Gastroesophageal sphincter (tissue), 4 donors: ENCODE data around the gene LRRC37A. TPM values are rescaled to one million over a fixed set of nuclear protein-coding genes. Genes with fewer than 3 reads are reported as not detected.
"Not testable (repeated sequence)": the region's sequence is repeated elsewhere in the genome, so short reads cannot be mapped to it uniquely, and the experiment has no call there.

ENCODE experiments used
- ATAC-seq: fragments of 150-250 bp; one replicate; pipeline ENCODE4 v1.9.1; 2016; ENCODE audit warnings: mild to moderate bottlenecking, moderate library complexity
- H3K27ac ChIP-seq, 4 donors: fragments of 200-600 bp; sonication (generic) in 3 of 4; 1 replicate in 3 of 4; 2 replicates in 1 of 4; pipeline ENCODE4 v1.5.1; 2016 to 2019
- H3K27me3 ChIP-seq: fragments of 200-600 bp; sonication (generic); one replicate; pipeline ENCODE4 v1.5.1; 2019
- H3K36me3 ChIP-seq, 2 donors: fragments of 200-600 bp; sonication (generic); one replicate each; pipeline ENCODE4 v1.5.1; 2019; ENCODE audit warnings: control low read depth in 1 of 2
- H3K4me1 ChIP-seq, 3 donors: fragments of 200-600 bp; sonication (generic); 1 replicate in 2 of 3; 2 replicates in 1 of 3; pipeline ENCODE4 v1.5.1; 2016 to 2019; ENCODE audit warnings: control low read depth in 2 of 3
- H3K4me3 ChIP-seq, 2 donors: fragments of 200-600 bp; sonication (generic); one replicate each; pipeline ENCODE4 v1.5.1; 2019; ENCODE audit warnings: mild to moderate bottlenecking in 1 of 2, moderate library complexity in 1 of 2
- H3K9me3 ChIP-seq, 3 donors: fragments of 200-600 bp; sonication (generic); one replicate each; pipeline ENCODE4 v1.5.1; 2017 to 2019; ENCODE audit warnings: control low read depth in 2 of 3
- EP300 ChIP-seq: sonication (generic); formaldehyde crosslinking; IDR thresholded peaks from one replicate; pipeline ENCODE4 v1.6.1; 2017; ENCODE audit warnings: antibody characterized with exemption, mild to moderate bottlenecking
- POLR2A ChIP-seq, 2 donors: fragments of 450-650 bp; IDR thresholded peaks; one replicate each; pipeline ENCODE4 v1.6.1; 2017; ENCODE audit warnings: antibody characterized with exemption in 2 of 2, mild to moderate bottlenecking in 2 of 2, moderate library complexity in 1 of 2
- POLR2AphosphoS5 ChIP-seq: sonication (generic); formaldehyde crosslinking; IDR thresholded peaks from one replicate; pipeline ENCODE4 v1.6.1; 2017; ENCODE audit warnings: antibody characterized with exemption
- WGBS, 2 donors: methylation state at CpG; one replicate each; pipeline ENCODE4 v1.1.5; 2018; ENCODE audit warnings: low coverage in 1 of 2; 5-methylcytosine and 5-hydroxymethylcytosine counted together
- total RNA-seq, 4 donors: library from RNA; depleted of rRNA; stranded (reverse); fragments of >200 nt; gene quantifications; one replicate each; pipeline ENCODE4 v1.1.0, GENCODE V29; 2016
- TF ChIP-seq, protein P1 (sequence below), 4 experiments: fragments of 200-600 bp in 2 of 4; fragments of 450-650 bp in 2 of 4; sonication (generic) in 1 of 4; IDR thresholded peaks; one replicate each; pipeline ENCODE4 v1.5.1; 2017 to 2019; ENCODE audit warnings: antibody characterized with exemption in 4 of 4, mild to moderate bottlenecking in 2 of 4, moderate library complexity in 2 of 4

LRRC37A gene
- total RNA-seq, 4 donors from 2014 or later: 1.1 to 5.1 (median 2.1) TPM

DNA sequence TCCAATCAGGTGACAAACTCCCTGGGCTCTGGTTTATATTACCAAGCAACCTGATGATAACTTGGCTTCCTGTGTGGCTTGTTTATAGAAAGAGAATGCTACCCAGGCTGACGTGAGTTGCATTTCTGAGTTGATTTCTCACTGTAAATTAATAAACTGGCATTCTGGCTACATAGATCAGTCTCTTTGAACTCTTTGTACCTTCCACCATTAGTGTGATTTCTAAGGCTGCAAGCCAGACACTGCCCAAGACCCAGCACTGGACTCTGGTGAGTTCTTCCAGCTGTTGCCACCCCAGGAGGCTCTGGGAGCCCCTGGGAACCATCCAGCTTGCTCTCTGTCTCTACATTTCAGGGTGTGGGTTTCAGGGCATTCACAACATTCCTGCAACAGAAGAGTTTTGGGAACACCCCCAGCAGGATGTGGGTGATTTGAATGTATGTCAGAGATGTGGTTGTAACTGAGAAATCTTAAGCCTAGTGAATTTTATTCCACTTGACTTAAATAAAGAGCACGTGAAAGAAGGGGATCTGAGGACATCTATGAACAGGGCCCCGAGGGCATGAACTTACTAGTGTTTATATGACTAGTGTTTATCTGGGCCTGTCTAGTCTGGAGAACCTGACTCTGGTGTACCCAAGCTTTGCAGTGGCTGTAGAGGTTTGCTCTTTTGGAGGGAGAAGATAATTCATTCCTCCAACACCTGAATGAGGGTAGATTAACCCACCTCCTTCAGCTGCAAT is 30.3 kb upstream of the LRRC37A start:
- TF ChIP-seq POLR2A (IDR thresholded peaks at IDR 0.05) (no peak), POLR2AphosphoS5 (no peak), EP300 (no peak)
- TF ChIP-seq, protein P1, sequence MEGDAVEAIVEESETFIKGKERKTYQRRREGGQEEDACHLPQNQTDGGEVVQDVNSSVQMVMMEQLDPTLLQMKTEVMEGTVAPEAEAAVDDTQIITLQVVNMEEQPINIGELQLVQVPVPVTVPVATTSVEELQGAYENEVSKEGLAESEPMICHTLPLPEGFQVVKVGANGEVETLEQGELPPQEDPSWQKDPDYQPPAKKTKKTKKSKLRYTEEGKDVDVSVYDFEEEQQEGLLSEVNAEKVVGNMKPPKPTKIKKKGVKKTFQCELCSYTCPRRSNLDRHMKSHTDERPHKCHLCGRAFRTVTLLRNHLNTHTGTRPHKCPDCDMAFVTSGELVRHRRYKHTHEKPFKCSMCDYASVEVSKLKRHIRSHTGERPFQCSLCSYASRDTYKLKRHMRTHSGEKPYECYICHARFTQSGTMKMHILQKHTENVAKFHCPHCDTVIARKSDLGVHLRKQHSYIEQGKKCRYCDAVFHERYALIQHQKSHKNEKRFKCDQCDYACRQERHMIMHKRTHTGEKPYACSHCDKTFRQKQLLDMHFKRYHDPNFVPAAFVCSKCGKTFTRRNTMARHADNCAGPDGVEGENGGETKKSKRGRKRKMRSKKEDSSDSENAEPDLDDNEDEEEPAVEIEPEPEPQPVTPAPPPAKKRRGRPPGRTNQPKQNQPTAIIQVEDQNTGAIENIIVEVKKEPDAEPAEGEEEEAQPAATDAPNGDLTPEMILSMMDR (IDR thresholded peaks at IDR 0.05): no peak
- WGBS, 2 donors: 23 to 25% methylated on average over 1 to 3 of the region's 3 CpGs
- ATAC-seq: no peak
- no peaks in the 10 kb centered on the region for H3K9me3 ChIP-seq
- no peak overlapping the region for H3K4me3 ChIP-seq
- H3K27me3 ChIP-seq: no peaks in the 10 kb centered on the region
- no peaks in the 10 kb centered on the region for H3K36me3 ChIP-seq
- no peak overlapping the region for H3K27ac ChIP-seq
- peaks cover 0 to 15% (median 0%) of the 10 kb centered on the region in 3 donors for H3K4me1 ChIP-seq

- H3K9me3 ChIP-seq, H3K36me3 ChIP-seq, H3K27me3 ChIP-seq, ATAC-seq: not testable (repeated sequence)
- H3K4me3 ChIP-seq: peak overlapping the region; percentile 26 to 67
- peak overlapping the region; percentile 73 to 94 (median 90) for H3K27ac ChIP-seq
- peaks cover 0 to 15% (median 0%) of the 10 kb centered on the region in 3 donors for H3K4me1 ChIP-seq
- WGBS, 2 donors: 0 to 2% methylated on average over 1 to 18 of the region's 21 CpGs
These were observed 28.8 kb upstream of the LRRC37A start for GRCh38 chr17:46266063-46266655.

GRCh38 chr17:46266656-46267544 is 28.0 kb upstream of the LRRC37A start:
- H3K9me3 ChIP-seq: no peaks in the 10 kb centered on the region
- WGBS, 2 donors: 0% methylated on average over 6 to 12 of the region's 116 CpGs
- peak; percentile 43 to 61 for TF ChIP-seq POLR2A (IDR thresholded peaks at IDR 0.05)
- TF ChIP-seq, protein P1 (IDR thresholded peaks at IDR 0.05): peak in 1 of 4 experiments; percentile 7
- TF ChIP-seq EP300: no peak
- no peaks in the 10 kb centered on the region for H3K36me3 ChIP-seq
- peak overlapping the region; percentile 67 to 82 for H3K4me3 ChIP-seq
- H3K27me3 ChIP-seq: no peaks in the 10 kb centered on the region
- peak overlapping the region; percentile 73 to 94 (median 90) for H3K27ac ChIP-seq
- ATAC-seq: peak; percentile 96
- H3K4me1 ChIP-seq: peaks cover 0 to 15% (median 0%) of the 10 kb centered on the region in 3 donors

DNA sequence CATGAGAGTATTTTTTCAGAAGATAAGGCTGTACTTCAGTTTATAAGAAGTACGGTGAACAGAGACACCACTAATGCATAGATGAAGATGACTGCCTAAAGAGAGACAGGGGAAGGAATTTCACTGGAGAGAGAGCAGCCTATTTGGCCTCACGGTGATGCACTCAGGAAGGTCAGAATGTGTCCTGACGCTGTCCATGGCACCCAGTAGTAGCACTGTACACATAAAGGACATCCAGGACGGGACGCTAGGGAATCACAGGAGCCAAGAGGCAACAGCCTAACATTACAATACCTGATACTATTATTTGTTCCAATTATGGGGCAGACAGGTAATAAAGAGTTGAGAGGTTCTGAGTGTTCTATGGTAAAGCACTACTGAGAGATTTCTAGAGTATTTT is 24.9 kb upstream of the LRRC37A start:
- no peaks in the 10 kb centered on the region for H3K27me3 ChIP-seq
- H3K36me3 ChIP-seq: no peaks in the 10 kb centered on the region
- TF ChIP-seq POLR2A (IDR thresholded peaks at IDR 0.05) (no peak), POLR2AphosphoS5 (no peak), EP300 (no peak)
- TF ChIP-seq, protein P1 (IDR thresholded peaks at IDR 0.05): no peak
- H3K4me1 ChIP-seq: peaks cover 0 to 15% (median 0%) of the 10 kb centered on the region in 3 donors
- no peak overlapping the region for H3K4me3 ChIP-seq
- WGBS, 2 donors: 49 to 66% methylated on average over 4 to 5 of the region's 5 CpGs
- ATAC-seq: no peak
- no peaks in the 10 kb centered on the region for H3K9me3 ChIP-seq
- no peak overlapping the region for H3K27ac ChIP-seq

- WGBS, 2 donors: 60 to 73% methylated on average over 6 of the region's 6 CpGs
- Histone ChIP-seq H3K36me3 (no peaks in the 10 kb centered on the region), H3K4me3 (no peak overlapping the region), H3K4me1 (no peaks in the 10 kb centered on the region), H3K27ac (no peak overlapping the region), H3K27me3 (no peaks in the 10 kb centered on the region), H3K9me3 (no peaks in the 10 kb centered on the region)
- no peak for TF ChIP-seq EP300
- TF ChIP-seq POLR2A (IDR thresholded peaks at IDR 0.05): no peak
- TF ChIP-seq, protein P1 (IDR thresholded peaks at IDR 0.05): no peak
- no peak for TF ChIP-seq POLR2AphosphoS5
- ATAC-seq: no peak
These were observed 21.2 kb upstream of the LRRC37A start for GRCh38 chr17:46273541-46274236.
